Choroid plexus epithelial cell (primary cell): ENCODE data around the gene ST8SIA2.

Experiments used
- DNase-seq: peaks from one replicate; pipeline ENCODE4 v3.0.0-alpha.2; 2010; ENCODE audit warnings: low read depth
- H3K4me3 ChIP-seq: 2 replicates; pipeline ENCODE4 v1.5.1; 2011; ENCODE audit warnings: low read depth, mild to moderate bottlenecking, control low read depth, low read length, moderate library complexity
- CTCF ChIP-seq: conservative IDR thresholded peaks from 2 replicates; pipeline ENCODE4 v1.5.1; 2011; ENCODE audit warnings: low read depth, mild to moderate bottlenecking, control low read depth, inconsistent platforms, low read length, moderate library complexity

ST8SIA2 gene

GRCh38 chr15:92510163-92510882 is 116.6 kb downstream of the ST8SIA2 start:
- no peak for TF ChIP-seq CTCF

More at GRCh38 chr15:92510163-92510882, 116.6 kb downstream of the ST8SIA2 start:
- no peak for DNase-seq
- no peak overlapping the region for H3K4me3 ChIP-seq
